IPS DF 4.7 (cell line): Measurements from ENCODE around the gene ZNF385C.

ENCODE experiments used
- DNase-seq: peaks from one replicate; pipeline ENCODE4 v3.0.0-alpha.2; 2013; ENCODE audit warnings: low spot score; ENCODE audit errors: extremely low read depth

Gene ZNF385C

GRCh38 chr17:42051645-42052044, 46.6 kb downstream of the ZNF385C start:
- no peak for DNase-seq

GRCh38 chr17:42051013-42051400, 47.3 kb downstream of the ZNF385C start:
- no peak for DNase-seq

DNA sequence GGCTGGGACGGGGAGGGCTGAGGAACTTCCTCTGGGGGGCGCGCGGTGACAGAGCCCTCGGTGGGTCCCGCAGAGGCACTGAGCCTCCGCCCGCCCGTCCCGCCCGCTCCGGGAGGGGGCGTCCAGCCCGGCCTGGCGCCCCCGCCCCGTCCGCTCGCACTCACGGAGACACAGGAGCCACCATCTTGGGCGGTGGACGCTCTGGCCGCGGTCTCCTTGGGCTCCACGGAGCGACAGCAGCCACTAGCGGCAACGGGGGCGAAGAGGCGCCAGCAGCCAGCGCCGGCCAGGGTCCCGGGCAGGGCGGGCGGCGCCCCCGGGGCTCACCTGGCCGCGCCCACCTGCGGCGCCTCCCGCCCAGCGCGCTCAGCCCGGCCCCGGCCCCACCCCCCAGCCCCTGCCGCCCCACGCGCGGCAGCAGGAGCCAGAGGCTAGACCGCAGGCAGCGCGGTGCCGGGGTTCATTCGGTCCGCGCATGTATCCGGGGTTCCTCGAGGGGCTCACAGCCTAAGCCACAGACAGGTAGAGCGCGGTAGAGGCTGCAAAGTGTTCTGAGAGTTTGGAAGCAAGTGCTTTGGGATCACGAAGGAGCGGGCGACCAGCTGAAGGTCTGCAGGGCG, 47.8 kb downstream of the ZNF385C start, which contains the start of gene C17orf113:
Gene C17orf113 (minus strand): TSS at position 209 of the 620 bp plus-strand sequence. CDS start 7,225 bp downstream, outside the sequence.
- no peak for DNase-seq

GRCh38 chr17:42049834-42050392, 48.4 kb downstream of the ZNF385C start:
- DNase-seq = no peak

GRCh38 chr17:42047343-42047742, 50.9 kb downstream of the ZNF385C start:
- DNase-seq = no peak

GRCh38 chr17:42045719-42046118, 52.6 kb downstream of the ZNF385C start:
- no peak for DNase-seq

DNA sequence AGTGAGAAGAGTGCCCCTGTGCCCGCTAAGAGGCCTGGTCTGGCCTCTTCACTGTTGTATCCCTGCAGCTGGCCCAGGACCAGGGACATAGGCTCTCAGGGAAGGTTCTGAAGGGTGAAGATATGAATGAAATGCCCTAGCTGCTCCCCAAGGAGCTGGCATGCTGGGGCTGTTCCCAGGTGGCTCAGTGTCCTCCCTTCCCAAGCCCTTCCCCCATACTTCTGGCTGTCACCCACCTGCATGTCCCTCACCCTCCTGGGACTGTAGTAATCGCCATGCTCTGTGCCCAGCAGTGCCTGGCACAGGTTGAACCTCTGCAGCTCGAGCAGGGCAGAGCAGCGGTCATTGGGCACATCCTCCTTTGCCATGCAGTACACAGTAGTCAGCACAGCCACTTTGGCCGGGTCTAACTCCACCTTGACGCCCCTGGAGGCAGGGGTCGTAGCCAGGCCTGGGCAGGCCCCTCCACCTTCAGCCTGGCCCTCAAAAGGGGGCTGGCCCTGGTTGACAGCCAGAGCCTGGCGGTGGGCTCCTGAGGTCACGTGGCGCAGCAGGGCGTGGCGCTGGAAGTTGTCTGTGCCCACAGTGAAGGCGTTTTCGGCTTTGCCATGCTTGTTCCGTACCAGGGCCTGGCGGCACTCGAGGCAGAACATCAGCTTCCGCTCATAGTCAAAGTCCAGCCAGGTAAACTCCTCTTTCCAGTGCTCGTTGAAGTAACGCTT, 55.5 kb downstream of the ZNF385C start:
- no peak for DNase-seq

DNA sequence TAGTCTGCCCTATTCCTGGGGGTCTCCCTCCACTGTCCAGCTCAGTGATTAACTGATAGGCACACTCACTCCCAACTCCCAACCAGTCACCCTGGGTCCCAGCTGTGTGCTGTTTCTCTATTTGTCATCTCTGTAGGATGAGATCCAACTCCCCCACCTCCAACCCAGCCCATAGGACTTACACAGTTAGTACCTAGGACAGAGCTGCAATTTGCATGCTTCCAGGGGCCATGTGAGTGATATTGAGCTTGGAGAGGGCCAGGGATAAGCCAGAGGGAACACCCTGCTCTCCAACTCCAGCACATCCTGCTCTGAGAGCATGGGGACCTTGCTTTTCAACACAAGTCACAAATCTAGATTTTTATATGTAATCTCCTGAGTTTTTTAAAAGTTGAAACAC, 56.7 kb downstream of the ZNF385C start:
- no peak for DNase-seq

DNA sequence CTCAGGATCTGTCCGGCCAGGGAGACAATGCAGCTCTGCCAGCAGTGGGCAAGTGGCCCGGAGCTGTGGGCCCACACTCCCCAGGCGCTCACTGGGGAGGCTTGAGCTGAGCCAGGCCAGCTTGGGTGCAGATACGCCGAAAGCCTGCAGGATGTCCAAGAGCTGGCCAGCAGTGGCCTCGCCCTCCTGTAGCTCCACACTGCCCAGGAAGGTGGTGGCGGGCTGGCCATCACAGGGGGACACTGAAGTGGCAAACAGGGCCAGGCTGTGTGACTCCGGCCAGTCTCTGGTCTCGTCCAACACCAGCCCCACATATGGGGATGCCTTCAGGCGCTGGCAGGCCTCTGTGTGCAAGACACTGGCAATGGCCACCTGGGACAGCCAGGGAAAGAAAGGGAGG, 57.5 kb downstream of the ZNF385C start:
- no peak for DNase-seq

GRCh38 chr17:42039794-42040763, 58.2 kb downstream of the ZNF385C start:
- no peak for DNase-seq

GRCh38 chr17:42038221-42038973, 59.9 kb downstream of the ZNF385C start:
- no peak for DNase-seq

DNA sequence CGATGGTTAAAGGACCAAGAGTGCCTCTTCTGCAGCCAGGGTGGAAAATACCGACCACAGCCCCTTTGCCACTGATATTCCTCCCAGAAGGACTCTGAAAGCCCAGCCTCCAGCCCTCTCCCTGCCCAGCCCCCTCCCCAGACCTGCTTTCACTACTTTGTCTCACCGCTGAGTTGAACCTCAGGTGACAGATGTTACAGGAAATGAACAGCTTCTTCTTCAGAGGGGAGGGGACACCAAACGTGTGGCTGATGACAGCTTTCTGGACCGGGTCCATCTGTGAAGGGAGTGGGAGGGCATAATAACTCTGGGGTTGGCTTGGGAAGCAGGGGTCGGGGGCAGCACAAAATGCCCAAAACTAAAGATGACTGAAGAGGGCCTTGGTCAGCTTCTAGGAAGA, 64.2 kb downstream of the ZNF385C start:
- no peak for DNase-seq

- no peak for DNase-seq
Measured at GRCh38 chr17:42031584-42031983, 66.7 kb downstream of the ZNF385C start.

DNA sequence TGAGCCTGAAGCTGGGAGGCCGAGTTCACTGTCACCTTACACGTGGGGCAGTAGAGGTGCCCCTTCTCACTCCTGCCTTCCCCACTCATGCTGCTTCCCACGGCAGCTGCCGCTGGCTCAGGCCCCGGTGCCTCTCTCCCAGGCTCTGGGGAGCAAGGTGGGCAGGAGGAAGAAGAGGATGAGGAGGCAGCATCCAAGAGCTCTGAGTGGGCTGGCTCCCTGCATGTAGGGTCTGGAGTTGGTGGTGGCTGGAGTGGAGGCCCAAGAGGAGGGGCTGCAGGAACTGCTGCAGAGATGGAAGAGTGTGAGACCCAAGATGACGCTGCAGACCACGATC, 69.5 kb downstream of the ZNF385C start:
- DNase-seq = no peak

DNA sequence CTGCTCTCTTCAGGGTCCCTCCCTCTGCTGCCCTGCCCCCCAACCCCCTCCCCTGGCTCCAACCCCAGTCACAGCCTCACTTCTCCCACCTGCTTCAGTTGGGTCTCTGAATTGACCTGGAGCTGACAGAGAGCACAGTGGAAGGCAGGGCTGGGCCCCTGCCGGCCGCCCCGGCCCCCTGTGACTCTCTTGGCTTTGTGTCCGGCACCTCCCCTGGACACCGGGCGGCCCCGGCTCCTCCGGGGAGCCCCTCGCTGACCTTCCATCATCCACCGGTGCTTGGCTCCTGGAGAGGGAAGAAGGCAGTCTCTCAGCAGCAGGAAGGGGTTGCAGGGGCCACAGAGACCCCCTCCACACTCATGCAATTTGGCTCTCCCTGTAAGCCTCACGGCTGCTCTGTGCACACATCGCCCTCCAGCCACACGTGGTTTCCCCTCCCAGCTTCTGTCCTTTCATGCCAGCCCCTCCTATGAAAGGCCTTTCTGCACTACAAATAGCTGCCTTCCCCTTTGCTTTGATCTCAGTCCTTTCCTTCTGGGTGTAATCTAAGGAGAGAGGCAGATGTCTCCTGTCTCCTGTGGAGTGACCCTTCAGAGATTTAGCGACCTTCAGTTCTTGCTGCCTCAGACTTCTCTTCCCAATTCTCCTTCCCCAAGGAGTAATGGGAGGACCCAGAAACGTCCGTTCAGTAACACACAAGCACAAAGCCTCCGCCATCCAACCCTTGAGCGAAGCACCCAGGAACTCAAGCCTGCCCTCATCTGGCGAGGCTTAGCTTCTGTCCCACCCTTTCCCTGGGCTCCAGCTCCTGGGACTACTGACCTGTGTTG, 70.1 kb downstream of the ZNF385C start:
- DNase-seq = no peak

DNA sequence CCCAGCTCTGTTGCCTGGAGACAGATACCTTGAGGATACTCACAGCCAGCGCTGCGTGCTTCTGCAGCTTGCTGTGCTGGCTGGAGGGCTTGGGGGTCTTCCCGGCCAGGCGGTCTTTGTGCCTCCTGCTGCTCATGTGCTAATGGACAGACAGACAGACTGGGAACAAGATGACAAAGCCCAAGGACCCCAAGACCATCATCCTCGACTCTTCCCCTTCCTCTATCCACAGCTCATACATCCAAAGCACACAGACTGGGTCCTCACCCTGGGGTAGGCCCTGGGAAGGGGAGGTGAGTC, 70.7 kb downstream of the ZNF385C start:
- DNase-seq = no peak

- DNase-seq = no peak
Measured at GRCh38 chr17:42026857-42027589, 71.2 kb downstream of the ZNF385C start.

- no peak for DNase-seq
Measured at GRCh38 chr17:42025936-42026335, 72.3 kb downstream of the ZNF385C start.

- no peak for DNase-seq
Measured at GRCh38 chr17:42025191-42025579, 73.1 kb downstream of the ZNF385C start.
